HEK293 (cell line): Measurements from ENCODE around the gene TMEM130.

ENCODE experiments used
- CTCF ChIA-PET: fragments of 350-600 bp; formaldehyde crosslinking; extraction: SDS; loops from one replicate; lab custom pipeline; 2021; ENCODE audit warnings: antibody characterized with exemption; lab: Yijun Ruan, JAX
- POLR2A ChIA-PET: fragments of 300-600 bp; formaldehyde crosslinking; extraction: SDS; loops from one replicate; lab custom pipeline; 2020; ENCODE audit warnings: antibody characterized with exemption, inconsistent platforms; lab: Yijun Ruan, JAX
- H3K27ac ChIP-seq: fragments of 200-500 bp; sonication (Bioruptor generic); 2 replicates; pipeline ENCODE4 v1.5.1; 2014; ENCODE audit warnings: low read depth, low read length, control low read depth, inconsistent platforms; ENCODE audit errors: extremely low read depth
- H3K36me3 ChIP-seq, 2 experiments: fragments of 200-500 bp in 1 of 2; sonication (Bioruptor generic) in 1 of 2; 1 replicate in 1 of 2; 2 replicates in 1 of 2; pipeline ENCODE4 v1.5.1; 2014 to 2017; ENCODE audit warnings: inconsistent platforms in 2 of 2, low read length in 2 of 2; ENCODE audit not compliant: control insufficient read depth in 2 of 2, insufficient read depth in 1 of 2
- H3K4me1 ChIP-seq: fragments of 200-500 bp; sonication (Bioruptor generic); 2 replicates; pipeline ENCODE4 v1.5.1; 2014; ENCODE audit warnings: mild to moderate bottlenecking, low read length, inconsistent platforms; ENCODE audit not compliant: control insufficient read depth, insufficient read depth
- H3K4me3 ChIP-seq: 2 replicates; pipeline ENCODE4 v1.5.1; 2011; ENCODE audit warnings: low read depth, mild to moderate bottlenecking, control low read depth, low read length, moderate library complexity
- H3K9me3 ChIP-seq: fragments of 200-500 bp; sonication (Bioruptor generic); 2 replicates; pipeline ENCODE4 v1.5.1; 2014; ENCODE audit warnings: low read depth, low read length, inconsistent platforms; ENCODE audit not compliant: control insufficient read depth, insufficient read depth
- FEZF1 ChIP-seq: fragments of 450-650 bp; formaldehyde crosslinking; IDR thresholded peaks from 2 replicates; pipeline ENCODE4 v1.5.1; 2016; ENCODE audit warnings: missing biosample characterization, missing genetic modification characterization
- GLIS1 ChIP-seq: fragments of 450-650 bp; formaldehyde crosslinking; IDR thresholded peaks from 2 replicates; pipeline ENCODE4 v1.5.1; 2016; ENCODE audit warnings: missing biosample characterization, missing genetic modification characterization
- KLF1 ChIP-seq: fragments of 450-650 bp; formaldehyde crosslinking; IDR thresholded peaks from 2 replicates; pipeline ENCODE4 v1.5.1; 2016; ENCODE audit warnings: missing biosample characterization, missing genetic modification characterization
- PRDM1 ChIP-seq: fragments of 450-650 bp; formaldehyde crosslinking; IDR thresholded peaks from 2 replicates; pipeline ENCODE4; 2016; ENCODE audit warnings: missing biosample characterization, missing genetic modification characterization
- TSHZ1 ChIP-seq: fragments of 450-650 bp; formaldehyde crosslinking; IDR thresholded peaks from 2 replicates; pipeline ENCODE4 v1.5.1; 2016; ENCODE audit warnings: missing biosample characterization, missing genetic modification characterization, borderline replicate concordance
- ZBTB20 ChIP-seq: fragments of 450-650 bp; formaldehyde crosslinking; IDR thresholded peaks from 2 replicates; pipeline ENCODE4 v1.5.1; 2016; ENCODE audit warnings: missing biosample characterization, missing genetic modification characterization
- ZNF155 ChIP-seq: fragments of 450-650 bp; formaldehyde crosslinking; IDR thresholded peaks from 2 replicates; pipeline ENCODE4 v1.5.1; 2016; ENCODE audit warnings: missing biosample characterization, missing genetic modification characterization
- ZNF23 ChIP-seq: fragments of 450-650 bp; formaldehyde crosslinking; IDR thresholded peaks from 2 replicates; pipeline ENCODE4 v1.5.1; 2016; ENCODE audit warnings: missing biosample characterization, missing genetic modification characterization, borderline replicate concordance
- ZNF324 ChIP-seq: fragments of 450-650 bp; formaldehyde crosslinking; IDR thresholded peaks from 2 replicates; pipeline ENCODE4 v1.5.1; 2016; ENCODE audit warnings: missing biosample characterization, missing genetic modification characterization
- ZNF501 ChIP-seq: fragments of 450-650 bp; formaldehyde crosslinking; IDR thresholded peaks from 2 replicates; pipeline ENCODE4 v1.5.1; 2016; ENCODE audit warnings: missing biosample characterization, missing genetic modification characterization
- ZNF529 ChIP-seq: fragments of 450-650 bp; formaldehyde crosslinking; IDR thresholded peaks from 2 replicates; pipeline ENCODE4 v1.5.1; 2017; ENCODE audit warnings: missing genetic modification characterization, missing biosample characterization; ENCODE audit not compliant: insufficient replicate concordance
- ZNF692 ChIP-seq: fragments of 450-650 bp; formaldehyde crosslinking; IDR thresholded peaks from 2 replicates; pipeline ENCODE4 v1.5.1; 2016; ENCODE audit warnings: missing biosample characterization, missing genetic modification characterization
- ZNF747 ChIP-seq: fragments of 450-650 bp; formaldehyde crosslinking; IDR thresholded peaks from 2 replicates; pipeline ENCODE4 v1.5.1; 2016; ENCODE audit warnings: missing biosample characterization, missing genetic modification characterization
- ZXDB ChIP-seq: fragments of 450-650 bp; formaldehyde crosslinking; IDR thresholded peaks from 2 replicates; pipeline ENCODE4 v1.5.1; 2016; ENCODE audit warnings: missing biosample characterization, missing genetic modification characterization
- TF ChIP-seq, protein P1 (sequence below): fragments of 450-650 bp; formaldehyde crosslinking; IDR thresholded peaks from 2 replicates; pipeline ENCODE4 v1.5.1; 2016; ENCODE audit warnings: missing biosample characterization, missing genetic modification characterization
- TF ChIP-seq, protein P2 (sequence below): fragments of 450-650 bp; formaldehyde crosslinking; IDR thresholded peaks from 2 replicates; pipeline ENCODE4 v1.5.1; 2016; ENCODE audit warnings: missing biosample characterization, missing genetic modification characterization

TMEM130 gene

DNA sequence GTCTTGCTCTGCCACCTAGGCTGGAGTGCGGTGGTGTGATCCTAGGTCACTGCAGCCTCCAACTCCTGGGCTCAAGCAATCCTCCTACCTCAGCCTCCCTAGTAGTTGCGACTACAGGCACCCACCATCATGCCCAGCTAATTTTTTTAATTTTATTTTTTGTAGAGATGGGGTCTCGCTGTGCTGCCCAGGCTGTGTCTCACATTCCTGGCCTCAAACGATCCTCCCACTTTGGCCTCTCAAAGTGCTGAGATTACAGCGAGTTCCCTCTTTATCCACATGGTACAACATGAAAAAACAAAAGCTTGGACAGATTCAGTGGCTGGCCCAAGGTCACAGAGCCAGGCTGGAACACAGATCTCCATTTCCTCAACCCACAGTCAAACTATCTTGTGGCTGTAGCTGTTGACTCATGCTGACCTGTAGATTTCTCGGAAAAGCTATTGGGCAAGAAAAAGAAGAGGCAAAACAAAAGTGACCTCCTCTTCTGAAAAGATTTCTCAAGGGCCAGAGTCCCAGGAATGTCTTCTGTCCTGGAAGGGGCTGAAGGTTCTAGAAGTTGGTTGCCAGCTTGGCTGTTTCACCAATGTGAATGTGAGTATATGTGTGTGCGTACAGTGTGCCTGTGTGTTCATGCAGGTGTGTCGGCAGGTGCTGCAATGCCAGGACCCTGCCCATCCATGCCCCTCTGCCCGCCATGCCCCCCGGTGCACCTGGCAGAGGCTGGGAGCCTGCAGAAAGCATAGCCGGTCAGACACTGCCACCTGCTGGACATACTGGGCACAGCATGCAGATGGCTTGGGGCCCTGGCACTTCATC lies 28.4 kb downstream of the TMEM130 start (continued):
- TF ChIP-seq TSHZ1 (tag by site-specific recombination) = no peak
- 0 out of 2 replicates have a peak, but pooled peaks have one; percentile 28 for TF ChIP-seq ZNF501 (tag by site-specific recombination)

DNA sequence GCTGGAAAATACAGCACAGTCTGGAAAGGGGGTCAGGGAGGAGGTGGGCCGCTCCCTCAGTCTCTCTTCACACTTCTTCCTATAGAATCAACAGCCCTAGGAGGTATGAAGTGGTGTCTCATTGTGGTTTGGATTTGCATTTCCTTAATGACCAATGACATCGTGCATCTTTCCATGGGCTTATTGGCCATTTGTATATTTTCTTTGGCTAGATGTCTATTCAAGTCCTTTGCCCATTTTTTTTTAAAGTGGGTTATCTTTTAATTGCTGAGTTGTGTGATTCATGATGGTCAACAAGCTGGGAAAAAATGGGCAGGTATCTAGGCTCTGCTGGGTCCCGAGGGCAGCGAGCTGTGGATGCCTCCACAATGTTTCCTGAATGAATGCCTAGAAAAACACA lies 29.1 kb downstream of the TMEM130 start:
- H3K27ac ChIP-seq = no peak overlapping the region
- H3K4me1 ChIP-seq = peaks cover 13% of the 10 kb centered on the region; the same call in 1 of the 2 replicates

DNA sequence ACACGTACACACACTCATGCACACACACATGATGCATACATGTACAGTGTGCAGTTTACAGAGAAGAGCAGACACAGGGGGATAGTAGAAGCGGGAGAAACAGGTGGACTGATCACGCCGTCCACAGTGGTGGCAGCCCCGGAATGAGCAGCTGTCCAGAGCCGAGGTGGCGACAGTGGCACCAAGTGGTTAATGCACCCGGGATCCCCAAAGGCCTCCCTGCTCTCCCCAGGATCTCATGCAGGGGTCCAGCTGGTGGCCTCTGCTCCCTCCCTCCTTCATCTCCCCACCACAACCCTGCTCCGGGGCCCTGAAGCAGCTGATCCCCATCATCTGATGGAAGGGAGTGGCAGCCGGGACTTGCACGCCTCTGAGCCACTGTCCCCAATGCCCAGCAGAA lies 29.7 kb downstream of the TMEM130 start:
- Histone ChIP-seq H3K36me3 (no peaks in the 10 kb centered on the region), H3K27ac (no peak overlapping the region), H3K4me3 (no peak overlapping the region), H3K9me3 (no peaks in the 10 kb centered on the region), H3K4me1 (peaks cover 13% of the 10 kb centered on the region; the same call in 1 of the 2 replicates)
- TF ChIP-seq PRDM1 (tag by site-specific recombination) (no peak), ZNF529 (tag by site-specific recombination) (no peak), ZNF155 (no peak), ZNF324 (tag by site-specific recombination) (no peak), ZBTB20 (tag by site-specific recombination) (0 out of 2 replicates have a peak, but pooled peaks have one; percentile 21)
- ChIA-PET POLR2A (no interaction called here), CTCF (interaction anchor here (0.6 to 4.6 kb wide), 13 partner anchors 8 to 624 kb away, joined by 3 to 65 read pairs (median 3); partner anchors contain the start of gene BAIAP2L1)

More for the DNA sequence above, 29.1 kb downstream of the TMEM130 start:
- Histone ChIP-seq H3K4me3 (no peak overlapping the region), H3K9me3 (no peaks in the 10 kb centered on the region), H3K36me3 (no peaks in the 10 kb centered on the region)
- TF ChIP-seq ZXDB (tag by site-specific recombination) (0 out of 2 replicates have a peak, but pooled peaks have one; percentile 33), ZNF23 (tag by site-specific recombination) (no peak), ZNF692 (tag by site-specific recombination) (peak; percentile 45; the same call in 1 of the 2 replicates), ZNF747 (tag by site-specific recombination) (no peak), KLF1 (tag by site-specific recombination) (no peak), FEZF1 (tag by site-specific recombination) (peak; percentile 58), GLIS1 (peak; percentile 40; the same call in 1 of the 2 replicates)
- TF ChIP-seq, protein P1, sequence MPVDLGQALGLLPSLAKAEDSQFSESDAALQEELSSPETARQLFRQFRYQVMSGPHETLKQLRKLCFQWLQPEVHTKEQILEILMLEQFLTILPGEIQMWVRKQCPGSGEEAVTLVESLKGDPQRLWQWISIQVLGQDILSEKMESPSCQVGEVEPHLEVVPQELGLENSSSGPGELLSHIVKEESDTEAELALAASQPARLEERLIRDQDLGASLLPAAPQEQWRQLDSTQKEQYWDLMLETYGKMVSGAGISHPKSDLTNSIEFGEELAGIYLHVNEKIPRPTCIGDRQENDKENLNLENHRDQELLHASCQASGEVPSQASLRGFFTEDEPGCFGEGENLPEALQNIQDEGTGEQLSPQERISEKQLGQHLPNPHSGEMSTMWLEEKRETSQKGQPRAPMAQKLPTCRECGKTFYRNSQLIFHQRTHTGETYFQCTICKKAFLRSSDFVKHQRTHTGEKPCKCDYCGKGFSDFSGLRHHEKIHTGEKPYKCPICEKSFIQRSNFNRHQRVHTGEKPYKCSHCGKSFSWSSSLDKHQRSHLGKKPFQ (tag by site-specific recombination) = peak; percentile 86
- TF ChIP-seq, protein P2, sequence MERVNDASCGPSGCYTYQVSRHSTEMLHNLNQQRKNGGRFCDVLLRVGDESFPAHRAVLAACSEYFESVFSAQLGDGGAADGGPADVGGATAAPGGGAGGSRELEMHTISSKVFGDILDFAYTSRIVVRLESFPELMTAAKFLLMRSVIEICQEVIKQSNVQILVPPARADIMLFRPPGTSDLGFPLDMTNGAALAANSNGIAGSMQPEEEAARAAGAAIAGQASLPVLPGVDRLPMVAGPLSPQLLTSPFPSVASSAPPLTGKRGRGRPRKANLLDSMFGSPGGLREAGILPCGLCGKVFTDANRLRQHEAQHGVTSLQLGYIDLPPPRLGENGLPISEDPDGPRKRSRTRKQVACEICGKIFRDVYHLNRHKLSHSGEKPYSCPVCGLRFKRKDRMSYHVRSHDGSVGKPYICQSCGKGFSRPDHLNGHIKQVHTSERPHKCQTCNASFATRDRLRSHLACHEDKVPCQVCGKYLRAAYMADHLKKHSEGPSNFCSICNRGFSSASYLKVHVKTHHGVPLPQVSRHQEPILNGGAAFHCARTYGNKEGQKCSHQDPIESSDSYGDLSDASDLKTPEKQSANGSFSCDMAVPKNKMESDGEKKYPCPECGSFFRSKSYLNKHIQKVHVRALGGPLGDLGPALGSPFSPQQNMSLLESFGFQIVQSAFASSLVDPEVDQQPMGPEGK (tag by site-specific recombination) = no peak
- POLR2A ChIA-PET = no interaction called here
- CTCF ChIA-PET = interaction anchor here (0.5 to 4.6 kb wide), 26 partner anchors 8 to 819 kb away, joined by 3 to 65 read pairs (median 5); partner anchors contain the start of gene BAIAP2L1
